Endothelial cell of hepatic sinusoid (primary cell): ENCODE results near the gene PLA2G4B.

Experiments
- in situ Hi-C: cut with HindIII; loops from 2 replicates; pipeline ENCODE4 v1.10.0; 2017; ENCODE audit warnings: low sequenced_read_pairs

PLA2G4B gene

DNA sequence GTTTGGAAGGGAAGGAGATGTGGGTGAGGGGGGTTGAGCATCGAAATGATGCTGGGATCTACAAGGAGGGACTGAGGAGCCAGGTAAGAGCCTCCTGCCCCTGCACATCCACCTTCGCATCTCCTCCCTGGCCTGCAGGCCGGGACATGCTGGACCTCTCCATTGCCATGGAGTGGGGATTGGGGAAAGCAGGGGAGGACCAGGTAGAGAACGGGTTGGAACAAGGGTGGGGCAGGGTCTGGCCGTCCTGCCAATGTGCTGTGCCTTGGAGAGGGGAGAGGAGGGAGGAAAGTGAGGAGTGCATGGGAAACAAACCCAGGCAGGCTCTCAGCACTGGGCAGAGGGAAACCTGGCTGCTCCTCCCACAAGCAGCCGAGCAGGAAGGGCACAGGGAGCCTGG is 10.6 kb downstream of the PLA2G4B start:
- in situ Hi-C loops = no loop called here

DNA sequence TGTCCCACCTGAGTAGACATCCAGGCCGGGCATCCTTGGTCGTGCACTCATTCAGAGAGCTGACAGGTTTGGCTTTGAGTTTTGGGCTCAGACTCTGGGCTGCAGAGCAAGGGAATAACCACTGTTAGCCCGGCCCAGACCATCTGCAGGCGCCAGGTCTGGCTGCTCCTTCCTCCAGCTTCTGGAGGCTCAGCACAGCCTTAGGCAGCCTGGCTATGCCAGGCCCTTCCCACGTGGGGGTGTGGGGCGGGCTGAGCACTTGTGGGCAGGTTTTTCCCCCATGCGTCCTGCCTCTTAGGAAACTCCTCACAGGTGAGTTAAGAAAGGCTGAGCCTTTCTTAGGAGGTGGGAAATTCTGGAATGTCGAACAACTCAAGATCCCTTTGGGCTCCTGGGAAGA is 11.2 kb downstream of the PLA2G4B start:
- in situ Hi-C loops = no loop called here

DNA sequence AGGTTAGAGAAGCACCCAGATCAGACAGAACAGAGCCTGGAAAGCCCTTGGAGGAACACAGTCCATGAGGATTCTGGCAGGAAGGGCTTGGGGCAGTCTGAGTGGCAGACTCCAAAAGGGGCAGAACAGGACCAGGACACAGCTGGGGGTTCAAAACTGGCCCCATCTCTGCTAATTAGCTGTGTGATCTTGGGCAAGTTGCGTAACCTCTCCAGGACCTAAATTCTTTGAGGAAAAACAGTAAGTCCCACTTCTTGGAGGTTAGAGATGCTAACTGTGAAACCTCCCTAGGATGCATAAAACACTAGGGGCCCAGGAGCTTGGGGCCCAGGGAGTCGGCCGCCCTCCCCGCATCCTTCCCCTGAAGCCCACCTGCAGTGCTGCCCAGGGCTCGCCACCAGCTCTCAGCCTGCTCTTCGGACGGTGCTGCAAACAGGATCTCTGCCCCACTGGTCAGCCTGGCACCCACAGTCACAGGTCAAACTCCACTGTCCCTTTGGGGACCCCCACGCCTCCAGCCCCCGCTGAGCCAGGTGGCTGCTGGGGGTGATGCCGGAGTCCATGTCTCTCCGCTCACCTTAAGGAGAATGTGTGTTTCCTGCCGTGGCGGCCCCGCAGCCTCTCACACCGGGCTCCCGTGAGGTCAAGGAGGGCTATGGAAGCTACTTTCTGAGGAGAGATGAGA is 12.0 kb downstream of the PLA2G4B start:
- in situ Hi-C loops = no loop called here

DNA sequence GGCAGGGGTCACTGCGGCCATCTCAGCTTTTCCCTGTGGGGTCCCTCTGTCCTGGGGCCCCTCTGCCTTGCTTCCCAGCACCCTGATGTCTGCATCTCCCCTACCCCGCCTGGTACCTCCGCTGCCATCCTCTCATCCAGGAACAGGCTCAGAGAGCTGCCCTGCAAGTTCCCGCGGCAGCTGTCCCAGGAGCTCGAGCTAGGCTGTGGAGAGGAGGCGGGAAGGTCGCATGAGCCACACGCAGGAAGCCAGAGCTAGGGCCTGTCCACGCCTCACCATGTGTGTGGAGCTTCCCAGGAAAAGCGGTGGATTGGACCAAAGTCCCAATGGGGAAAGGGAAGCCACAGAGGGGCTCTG is 12.5 kb downstream of the PLA2G4B start:
- in situ Hi-C loops = no loop called here

DNA sequence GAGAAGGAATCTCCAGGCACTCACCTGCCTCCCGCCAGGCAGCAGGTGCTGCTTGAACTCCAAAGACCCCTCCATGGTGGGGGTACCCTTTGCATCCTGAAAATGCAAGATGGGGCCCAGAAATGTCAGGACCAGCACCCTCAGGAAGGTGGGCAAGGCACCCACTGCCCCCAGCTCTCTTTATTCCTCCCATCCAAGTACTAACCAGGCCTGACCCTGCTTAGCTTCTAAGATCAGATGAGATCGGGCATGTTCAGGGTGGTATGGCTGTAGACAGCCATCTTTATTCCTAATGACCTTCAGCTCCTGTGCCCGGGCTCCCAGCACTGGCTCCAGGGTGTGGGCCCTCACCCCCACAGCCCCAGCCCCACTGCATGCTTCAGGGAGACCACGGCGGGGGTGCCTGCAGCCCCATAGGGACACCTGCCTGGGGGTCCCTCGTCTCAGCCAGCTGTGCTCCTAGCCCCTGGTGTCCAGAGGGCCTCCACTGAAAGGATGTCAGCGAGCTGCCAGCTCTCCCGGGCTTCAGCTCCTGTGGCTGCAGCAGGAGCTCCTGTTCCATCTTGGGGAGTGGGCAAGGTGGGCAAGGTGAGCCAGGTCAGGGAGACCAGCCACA is 13.2 kb downstream of the PLA2G4B start:
- in situ Hi-C loops = no loop called here

DNA sequence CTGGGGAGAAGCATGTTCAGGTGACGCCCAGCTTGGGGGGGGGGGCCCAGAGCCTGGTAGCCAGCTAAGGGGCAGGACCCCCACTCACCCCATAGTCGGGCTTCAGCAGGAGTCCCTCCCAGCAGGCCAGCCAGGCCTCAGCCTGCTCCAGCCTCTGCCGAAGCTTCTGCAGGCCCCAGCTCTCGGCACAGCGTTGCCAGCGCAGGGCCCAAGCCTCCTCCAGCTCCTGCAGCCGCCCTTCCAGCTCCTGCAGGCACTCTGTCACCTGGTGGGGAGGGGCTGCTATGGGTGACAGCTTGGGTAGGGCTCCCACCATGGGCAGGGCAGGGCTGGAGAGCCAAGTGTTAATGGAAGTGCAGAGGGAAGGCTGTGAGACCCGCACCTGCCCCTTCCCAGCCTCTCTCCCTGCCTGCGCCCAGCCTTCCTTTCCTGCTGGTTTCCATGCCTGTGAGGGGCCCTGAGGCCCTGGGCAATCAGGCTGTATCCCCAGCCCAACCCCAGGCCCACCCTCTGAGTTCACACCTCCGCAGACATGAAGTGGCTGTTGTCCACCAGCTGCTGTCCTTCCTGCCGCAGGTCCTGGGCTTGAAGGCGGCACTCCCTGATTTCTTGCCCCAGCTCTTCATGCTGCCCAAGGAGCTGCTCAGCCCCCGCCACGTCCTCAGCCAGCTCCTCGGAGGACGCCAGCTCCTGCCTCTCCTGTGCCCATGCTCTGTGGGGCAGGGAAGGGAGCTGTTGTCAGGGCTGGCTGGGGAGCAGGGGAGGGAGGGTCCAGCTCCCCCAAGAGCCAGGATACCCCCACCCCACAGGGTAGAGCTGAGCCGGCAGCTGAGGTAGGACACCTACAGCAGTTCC is 14.3 kb downstream of the PLA2G4B start:
- in situ Hi-C loops = no loop called here

DNA sequence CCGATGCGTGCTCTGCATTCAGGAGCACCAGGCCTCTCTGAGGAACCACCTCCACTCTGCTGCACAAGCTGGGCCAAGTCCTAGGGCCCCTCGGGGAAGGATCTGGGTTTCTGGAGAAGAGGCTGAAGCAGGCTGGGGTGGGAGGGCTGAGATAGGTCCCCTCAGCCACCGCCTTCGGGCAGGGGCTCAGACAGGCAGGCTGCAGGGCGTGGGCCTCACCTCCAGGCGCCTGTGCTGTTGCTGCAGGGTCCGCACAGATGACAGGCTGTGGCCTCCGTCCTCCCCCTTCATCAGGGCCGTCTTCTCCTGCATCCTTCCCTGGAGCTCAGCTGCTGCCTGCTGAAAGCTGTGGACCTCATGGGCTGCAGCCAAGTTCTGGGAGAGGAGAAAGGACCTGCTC is 15.2 kb downstream of the PLA2G4B start:
- in situ Hi-C loops = no loop called here

DNA sequence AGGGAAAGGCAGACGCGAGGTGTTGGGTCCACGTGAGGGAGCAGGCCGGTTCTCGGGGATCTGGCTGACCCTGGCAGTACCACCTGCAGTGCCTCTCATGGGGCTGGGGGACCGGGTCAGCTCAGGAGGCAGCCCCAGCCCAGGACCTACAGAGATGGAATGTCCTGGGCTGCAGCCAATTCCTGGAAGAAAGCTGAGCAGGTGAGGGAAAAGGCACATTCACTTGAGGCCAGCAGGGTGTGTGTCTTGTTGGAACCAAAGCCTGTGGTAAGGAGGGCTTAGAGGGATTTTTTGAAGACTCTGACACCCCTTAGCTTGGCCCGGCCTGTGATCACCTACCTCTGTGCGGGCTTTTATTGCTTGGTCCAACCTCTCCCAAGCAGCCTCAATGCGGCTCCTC is 15.8 kb downstream of the PLA2G4B start:
- in situ Hi-C loops = no loop called here

DNA sequence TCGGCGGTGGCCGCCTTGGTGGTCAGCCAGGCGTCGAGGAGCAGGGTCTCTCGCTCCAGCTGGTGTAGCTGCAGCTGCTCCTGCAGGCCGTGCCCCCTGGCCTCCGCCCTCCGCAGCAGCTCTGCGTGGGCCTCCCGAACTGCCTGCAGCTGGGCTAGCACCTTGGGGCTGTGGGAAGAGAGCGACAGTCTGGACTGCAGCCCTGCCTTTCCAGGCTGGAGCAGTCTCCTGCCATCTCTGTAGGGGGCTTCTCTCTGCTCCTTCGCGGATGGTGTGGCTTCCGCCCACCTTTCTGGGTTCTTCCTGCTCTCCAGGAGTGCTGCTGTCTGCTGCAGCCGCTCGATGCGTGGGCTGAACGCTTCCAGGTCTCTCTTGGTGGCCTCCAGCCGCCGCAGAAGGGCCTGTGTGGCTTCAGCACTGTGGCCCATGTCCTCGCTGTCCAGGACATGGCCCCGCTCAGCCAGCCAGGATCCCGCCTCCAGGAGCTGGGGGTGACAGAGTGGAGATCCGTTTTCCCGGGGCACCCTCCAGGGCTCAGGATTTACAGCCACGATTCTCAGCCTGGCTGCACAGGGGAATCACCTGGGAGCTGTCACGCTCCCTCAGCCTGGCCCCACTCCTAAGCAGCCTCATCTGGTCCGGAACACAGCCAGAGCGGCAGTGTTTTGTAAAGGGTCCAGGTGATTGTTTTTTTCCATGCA is 16.8 kb downstream of the PLA2G4B start:
- in situ Hi-C loops = no loop called here

DNA sequence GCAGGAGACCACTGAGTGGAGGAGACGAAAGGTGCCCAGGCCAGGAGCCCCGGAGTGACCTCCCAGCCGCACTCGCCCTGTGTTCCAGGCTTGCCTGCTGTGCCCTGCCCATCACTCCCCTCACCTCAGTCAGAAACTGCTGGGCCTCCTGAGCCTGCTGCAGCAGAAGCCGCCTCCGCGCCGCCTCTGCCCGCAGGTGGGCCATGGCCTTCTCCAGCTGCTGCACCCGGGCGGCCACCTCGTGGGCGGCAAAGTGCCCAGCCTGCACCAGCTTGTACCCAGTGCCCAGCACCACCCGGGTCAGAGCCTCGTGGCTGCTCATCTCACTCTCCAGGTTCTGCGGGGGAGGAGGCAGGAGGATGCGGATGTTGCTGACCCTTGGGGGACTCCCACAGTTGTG is 17.6 kb downstream of the PLA2G4B start:
- in situ Hi-C loops = no loop called here

DNA sequence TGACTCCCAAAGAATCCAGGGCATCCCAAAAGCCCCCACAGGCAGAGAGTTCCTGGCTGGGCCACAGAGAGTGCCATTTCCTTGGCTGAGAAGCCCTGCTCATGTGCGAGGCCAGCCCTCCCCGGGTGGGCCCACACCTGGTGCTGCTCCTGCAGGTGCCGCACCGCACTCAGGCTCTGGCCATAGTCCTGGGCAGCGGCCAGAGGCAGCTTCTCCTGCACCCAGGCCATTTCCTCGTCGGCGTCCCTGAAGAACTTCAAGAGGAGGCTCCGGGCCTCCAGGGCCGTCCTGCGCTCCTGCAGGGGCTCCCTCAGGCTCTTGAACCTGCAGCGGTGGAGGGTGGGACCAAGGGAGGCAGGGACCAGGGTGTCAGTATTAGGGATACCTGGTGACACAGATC is 18.1 kb downstream of the PLA2G4B start:
- in situ Hi-C loops = no loop called here

DNA sequence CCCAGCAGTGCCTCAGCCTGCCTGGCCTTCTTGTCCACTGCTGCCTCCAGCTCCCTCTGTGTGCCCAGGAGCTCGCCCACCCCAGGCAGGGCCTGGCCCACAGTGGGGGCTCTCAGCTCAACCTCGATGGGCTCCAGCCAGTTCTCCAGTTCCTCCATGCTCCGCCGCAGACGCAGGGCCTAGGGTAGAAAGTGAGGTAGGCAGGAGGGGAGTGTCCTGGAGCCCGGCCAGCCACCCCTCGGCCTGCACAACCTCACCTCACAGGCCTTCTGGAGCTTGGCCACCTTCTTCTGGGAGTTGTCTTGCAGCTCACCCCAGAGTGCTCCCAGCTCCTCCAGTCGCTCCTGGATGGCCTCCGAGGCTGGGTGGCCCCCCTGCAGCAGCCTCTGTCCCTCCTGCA is 18.7 kb downstream of the PLA2G4B start:
- in situ Hi-C loops = no loop called here

DNA sequence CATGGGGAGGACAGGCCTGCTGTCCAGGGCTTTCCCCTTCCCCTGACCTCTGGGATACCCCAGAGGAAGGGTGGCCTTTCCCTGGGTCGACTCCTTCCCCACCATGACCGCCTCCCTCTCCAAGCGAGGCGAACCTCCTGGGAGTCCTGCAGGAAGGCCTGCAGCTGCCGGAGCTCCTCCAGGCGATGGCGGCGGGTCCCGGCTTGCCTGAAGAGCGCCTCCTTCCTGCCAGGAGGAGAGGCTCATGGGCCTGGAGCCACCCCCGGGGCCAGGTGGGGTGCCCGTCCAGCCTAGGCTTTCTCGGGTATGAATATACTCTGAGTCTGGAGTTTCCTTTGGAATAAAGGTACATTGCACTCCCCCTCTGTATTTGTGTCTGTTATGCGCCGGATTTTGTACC is 20.1 kb downstream of the PLA2G4B start:
- in situ Hi-C loops = no loop called here

DNA sequence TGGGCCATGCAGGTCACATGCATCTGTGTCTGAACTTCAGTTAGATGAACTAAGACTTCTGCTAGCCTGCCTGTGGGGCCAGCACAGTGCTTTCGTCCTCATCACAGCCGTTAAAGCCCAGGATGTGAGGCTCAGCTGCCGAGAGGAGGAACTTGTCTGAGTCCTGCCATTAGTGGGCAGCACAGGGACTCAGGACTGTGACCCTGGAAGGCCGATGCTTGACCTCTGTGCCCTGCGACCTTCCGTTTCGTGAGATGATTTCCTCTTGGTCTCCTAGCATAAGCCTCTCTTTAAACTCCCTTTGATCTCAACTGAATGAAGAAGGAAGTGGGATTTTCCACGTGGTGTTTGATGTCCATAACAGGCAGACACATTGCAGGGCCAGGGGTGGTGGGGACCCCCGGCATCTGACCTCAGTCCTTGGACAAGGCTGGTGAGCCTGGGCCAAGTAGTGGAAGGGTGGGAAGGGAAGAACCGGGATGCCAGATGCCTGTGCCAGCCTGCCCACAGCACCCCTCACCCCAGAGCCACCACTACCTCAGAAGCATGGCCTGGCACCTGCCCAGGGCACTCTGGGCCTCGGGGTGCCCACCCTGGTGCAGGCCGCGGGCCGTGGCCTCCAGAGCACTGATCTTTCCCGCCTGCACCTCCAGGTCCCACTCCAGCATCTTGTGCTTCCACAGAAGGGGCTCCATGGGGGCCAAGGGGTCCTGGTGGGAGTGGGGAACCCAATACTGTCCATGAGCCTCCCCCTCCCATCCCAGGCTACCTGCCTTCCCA is 21.6 kb downstream of the PLA2G4B start:
- in situ Hi-C loops = no loop called here

DNA sequence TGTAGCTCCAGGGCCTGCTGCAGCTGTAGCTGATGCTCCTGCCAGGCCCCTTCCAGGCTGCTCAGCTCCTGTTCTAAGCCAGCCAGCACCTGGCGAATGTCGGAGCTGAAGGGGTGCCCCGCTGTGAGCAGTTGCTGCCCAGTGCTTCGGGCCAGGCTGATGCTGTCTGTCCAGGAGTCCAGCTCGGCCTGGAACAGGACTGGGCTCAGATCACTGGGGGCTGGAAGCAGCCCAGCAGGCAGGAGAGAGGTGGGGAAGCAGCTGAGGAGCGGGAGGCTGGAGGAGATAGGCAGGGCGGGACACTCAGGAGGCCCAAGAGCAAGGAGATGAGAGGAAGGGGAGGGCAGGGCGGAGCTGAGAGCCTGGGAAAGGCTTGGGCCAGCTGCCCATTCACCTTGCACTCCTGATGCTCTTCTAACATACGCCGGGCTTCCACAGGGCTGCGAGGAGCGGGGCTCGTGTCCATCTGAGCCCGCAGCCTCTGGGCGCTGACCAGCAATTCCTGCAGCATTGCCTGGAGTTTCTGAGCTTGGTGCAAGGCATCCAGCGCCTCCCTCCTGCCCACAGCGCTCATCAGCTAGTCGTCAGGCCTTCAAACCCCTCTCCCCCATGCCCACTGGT is 23.2 kb downstream of the PLA2G4B start:
- in situ Hi-C loops = no loop called here

DNA sequence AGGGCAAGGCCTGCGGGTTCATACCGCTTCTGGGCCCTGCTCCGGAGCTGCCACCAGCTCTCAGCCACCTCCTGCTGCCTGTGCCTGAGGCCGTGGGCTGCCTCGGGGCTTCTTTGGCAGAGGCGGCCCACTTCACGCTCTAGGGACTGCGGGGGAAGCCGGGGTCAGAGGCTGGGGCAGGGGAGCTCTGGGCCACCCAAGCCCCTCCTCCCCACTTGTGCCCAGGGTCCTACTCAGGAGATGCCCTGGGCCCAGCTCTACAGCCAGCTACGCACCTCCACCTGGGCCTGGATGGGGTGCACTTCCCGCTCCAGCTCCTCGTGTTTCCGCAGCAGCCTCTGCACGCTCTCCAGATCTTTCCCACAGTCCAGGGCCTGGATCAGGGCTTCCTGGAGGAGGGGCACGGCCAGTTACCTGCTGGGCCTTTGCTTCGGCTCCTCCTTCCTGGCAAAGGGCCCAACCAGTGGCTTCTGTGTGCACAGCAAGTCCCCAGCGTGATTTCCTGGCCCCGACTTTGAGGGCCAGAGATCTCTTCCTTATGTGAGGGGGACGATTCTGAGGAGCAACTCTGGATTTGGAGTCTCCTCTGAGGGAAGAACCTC is 24.0 kb downstream of the PLA2G4B start:
- in situ Hi-C loops = no loop called here

DNA sequence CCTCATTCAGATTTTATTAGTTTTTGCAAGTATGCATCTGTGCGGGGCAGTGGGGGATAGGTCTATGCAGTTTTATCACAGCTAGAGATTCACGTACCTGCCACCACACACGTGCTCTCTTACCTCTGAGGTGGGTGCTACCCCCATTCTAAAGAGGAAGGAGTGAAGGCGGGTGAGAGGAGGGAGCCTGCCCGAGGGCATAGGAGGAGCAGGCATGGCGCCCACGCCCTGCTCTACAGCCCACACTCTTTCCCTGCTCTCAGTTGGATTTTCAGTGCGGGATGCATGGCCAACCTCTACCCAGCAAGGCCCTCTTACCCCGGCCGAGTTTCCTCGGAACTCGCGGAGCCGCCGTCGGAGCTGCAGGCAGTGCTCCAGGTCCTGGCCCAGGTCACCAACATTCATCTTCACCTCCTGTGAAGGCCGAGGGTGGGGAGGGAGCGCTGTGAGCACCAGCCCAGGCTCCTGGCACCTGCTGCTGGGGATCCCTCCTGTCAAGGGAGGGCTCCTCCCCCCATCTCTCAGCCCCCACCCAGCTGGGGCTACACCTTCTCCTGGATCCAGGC is 26.9 kb downstream of the PLA2G4B start:
- in situ Hi-C loops = no loop called here

DNA sequence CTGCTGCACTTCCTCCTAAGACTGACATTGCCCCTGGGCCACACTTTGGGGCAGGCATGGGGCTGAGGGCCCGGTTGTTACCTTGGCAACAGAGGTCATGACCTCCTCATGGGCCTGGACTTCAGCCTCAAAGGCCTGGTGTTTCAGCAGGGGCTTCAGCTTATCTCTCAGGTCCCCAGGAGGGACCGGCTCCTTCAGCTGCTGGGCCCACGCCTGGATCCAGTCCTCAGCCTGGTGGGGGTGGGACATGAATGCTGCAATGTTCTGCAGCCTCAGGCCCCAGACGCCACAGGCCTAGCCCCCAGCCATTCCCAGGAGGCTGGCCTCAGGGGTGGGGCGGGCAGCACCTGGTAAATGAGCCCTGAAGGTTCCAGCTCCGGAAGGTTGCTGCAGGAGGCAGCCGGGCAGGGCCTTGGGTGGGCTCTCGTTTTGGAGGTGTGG is 27.6 kb downstream of the PLA2G4B start:
- in situ Hi-C loops = no loop called here

DNA sequence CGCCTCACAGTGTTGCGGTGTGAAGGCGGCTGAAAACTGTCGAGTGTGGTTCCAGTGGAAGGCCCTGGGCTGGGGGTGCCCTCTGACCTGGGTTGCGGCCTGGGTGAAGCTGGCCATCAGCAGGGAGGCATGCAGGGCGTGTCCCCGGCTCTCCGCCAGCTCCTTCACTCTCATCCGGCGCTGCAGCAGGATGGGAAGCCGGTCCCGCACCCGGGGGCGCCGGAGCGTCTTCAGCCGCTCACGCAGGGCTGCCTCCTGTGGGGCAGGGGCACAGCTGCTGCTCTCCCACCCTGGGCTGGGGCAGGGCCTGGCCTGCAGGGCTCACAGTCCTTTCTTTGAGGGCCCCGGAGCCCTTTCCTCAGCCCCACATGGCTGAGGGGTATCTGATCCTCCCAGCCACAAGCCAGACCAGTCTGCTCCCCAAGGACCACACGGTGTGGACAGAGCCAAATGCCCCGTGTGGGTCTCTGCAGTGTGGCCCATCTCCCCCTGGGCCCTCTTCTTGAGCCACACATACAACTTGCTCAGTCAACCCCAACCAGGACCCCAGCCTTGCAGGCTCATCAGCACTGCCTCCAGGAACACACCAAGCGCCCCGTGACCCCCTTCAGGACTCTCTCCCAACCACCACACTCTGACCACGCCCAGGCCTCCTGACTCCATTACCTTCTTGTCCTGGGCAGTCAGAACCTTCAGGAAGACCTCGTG is 28.4 kb downstream of the PLA2G4B start:
- in situ Hi-C loops = no loop called here
